Mucosa of descending colon (tissue), 3 donors: ENCODE data around the gene CCDC154. TPM values are rescaled to one million over a fixed set of nuclear protein-coding genes. Genes with fewer than 3 reads are reported as not detected.

Source experiments
- ATAC-seq: fragments of 200-7000 bp; cut with Tn5 transposase; one replicate; pipeline ENCODE4 v1.9.1; 2020; ENCODE audit warnings: mild to moderate bottlenecking, moderate library complexity
- DNase-seq, 3 donors: peaks; one replicate each; pipeline ENCODE4 v3.0.0-alpha.2; 2020
- H3K36me3 ChIP-seq: fragments of 200-600 bp; one replicate; pipeline ENCODE4 v1.8.0; 2021; ENCODE audit warnings: low read depth, mild to moderate bottlenecking
- H3K4me1 ChIP-seq: fragments of 200-600 bp; one replicate; pipeline ENCODE4 v1.8.0; 2021; ENCODE audit warnings: low read depth, mild to moderate bottlenecking
- H3K4me3 ChIP-seq: fragments of 200-600 bp; one replicate; pipeline ENCODE4 v1.8.0; 2021; ENCODE audit warnings: mild to moderate bottlenecking
- H3K9me3 ChIP-seq: fragments of 200-600 bp; one replicate; pipeline ENCODE4 v1.8.0; 2021; ENCODE audit warnings: mild to moderate bottlenecking
- intact Hi-C, 2 donors: fragments of 100-400 bp; cut with DNase I in 1 of 2; cut with micrococcal nuclease in 1 of 2; formaldehyde crosslinking; loops; one replicate each; pipeline versions ENCODE4 v1.11.0 to v1.11.1; 2022; cut with DNase I, micrococcal nuclease
- total RNA-seq, 3 donors: library from RNA; stranded (reverse); fragmentation: NEBNext Ultra II Directional in 2 of 3; extraction: Animal tissue kit (Norgen Biotek cat#: 25700) in 2 of 3; gene quantifications; one replicate each; pipeline versions ENCODE4 v1.2.1 to v1.2.4, GENCODE V29; 2021 to 2023
- TF ChIP-seq, protein P1 (sequence below): fragments of 200-600 bp; IDR thresholded peaks from one replicate; pipeline ENCODE4 v1.8.0; 2022; ENCODE audit warnings: antibody characterized with exemption, mild to moderate bottlenecking
- donor health status: DM: no; HTN: no; CAD: no; lungs with moderate emphysema.
- donor health status: DM: no; HTN: no; CAD: no.
- donor health status: DM: no; HTN: yes; CAD: no.

CCDC154 gene
- total RNA-seq, 3 donors from 2014 or later, result 0.43 to 2.4 (median 1.1) TPM

DNA sequence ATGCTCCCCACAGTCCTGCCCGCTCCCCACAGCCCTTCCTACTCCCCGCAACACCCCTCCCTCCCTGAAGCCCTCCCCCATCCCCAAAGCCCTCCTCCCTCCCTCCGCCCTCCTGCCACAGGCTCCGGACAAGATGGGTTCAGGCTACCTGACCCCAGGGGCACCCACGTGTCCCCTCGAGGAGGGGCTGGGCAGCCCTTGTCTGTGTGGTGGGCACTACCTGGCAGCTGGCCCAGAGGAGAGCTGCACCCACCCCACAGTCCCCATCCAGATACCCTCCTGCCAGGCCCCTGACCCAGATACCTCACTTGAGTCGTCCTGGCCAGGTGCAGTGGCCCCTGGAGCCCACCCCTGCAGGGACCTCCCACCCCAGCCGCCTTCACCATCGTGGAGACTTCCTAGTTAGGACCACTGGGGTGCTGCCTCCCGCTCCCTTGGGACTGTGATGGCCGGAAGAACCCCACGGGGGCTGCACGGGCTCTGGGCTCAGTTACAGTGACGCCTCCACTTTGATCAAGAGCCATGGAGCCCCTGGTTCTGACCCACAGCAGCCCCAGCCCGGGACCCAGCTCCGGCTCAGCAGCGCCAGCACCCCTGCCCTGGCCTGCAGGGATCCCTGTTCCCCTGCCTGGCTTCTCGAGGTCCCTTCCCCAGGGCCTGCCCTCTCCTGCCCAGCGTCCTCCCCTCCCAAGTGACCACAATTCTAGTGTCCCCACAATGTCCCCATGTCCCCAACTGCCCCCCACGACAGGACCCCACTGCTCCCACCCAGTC lies 12.7 kb downstream of the CCDC154 start:
- intact Hi-C loops, result no loop called here
- H3K4me1 ChIP-seq, result no peaks in the 10 kb centered on the region
- TF ChIP-seq, protein P1, sequence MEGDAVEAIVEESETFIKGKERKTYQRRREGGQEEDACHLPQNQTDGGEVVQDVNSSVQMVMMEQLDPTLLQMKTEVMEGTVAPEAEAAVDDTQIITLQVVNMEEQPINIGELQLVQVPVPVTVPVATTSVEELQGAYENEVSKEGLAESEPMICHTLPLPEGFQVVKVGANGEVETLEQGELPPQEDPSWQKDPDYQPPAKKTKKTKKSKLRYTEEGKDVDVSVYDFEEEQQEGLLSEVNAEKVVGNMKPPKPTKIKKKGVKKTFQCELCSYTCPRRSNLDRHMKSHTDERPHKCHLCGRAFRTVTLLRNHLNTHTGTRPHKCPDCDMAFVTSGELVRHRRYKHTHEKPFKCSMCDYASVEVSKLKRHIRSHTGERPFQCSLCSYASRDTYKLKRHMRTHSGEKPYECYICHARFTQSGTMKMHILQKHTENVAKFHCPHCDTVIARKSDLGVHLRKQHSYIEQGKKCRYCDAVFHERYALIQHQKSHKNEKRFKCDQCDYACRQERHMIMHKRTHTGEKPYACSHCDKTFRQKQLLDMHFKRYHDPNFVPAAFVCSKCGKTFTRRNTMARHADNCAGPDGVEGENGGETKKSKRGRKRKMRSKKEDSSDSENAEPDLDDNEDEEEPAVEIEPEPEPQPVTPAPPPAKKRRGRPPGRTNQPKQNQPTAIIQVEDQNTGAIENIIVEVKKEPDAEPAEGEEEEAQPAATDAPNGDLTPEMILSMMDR, result no peak
- H3K36me3 ChIP-seq, result no peaks in the 10 kb centered on the region
- ATAC-seq, result no peak
- no peak for DNase-seq
- no peak overlapping the region for H3K4me3 ChIP-seq
- H3K9me3 ChIP-seq, result no peaks in the 10 kb centered on the region

DNA sequence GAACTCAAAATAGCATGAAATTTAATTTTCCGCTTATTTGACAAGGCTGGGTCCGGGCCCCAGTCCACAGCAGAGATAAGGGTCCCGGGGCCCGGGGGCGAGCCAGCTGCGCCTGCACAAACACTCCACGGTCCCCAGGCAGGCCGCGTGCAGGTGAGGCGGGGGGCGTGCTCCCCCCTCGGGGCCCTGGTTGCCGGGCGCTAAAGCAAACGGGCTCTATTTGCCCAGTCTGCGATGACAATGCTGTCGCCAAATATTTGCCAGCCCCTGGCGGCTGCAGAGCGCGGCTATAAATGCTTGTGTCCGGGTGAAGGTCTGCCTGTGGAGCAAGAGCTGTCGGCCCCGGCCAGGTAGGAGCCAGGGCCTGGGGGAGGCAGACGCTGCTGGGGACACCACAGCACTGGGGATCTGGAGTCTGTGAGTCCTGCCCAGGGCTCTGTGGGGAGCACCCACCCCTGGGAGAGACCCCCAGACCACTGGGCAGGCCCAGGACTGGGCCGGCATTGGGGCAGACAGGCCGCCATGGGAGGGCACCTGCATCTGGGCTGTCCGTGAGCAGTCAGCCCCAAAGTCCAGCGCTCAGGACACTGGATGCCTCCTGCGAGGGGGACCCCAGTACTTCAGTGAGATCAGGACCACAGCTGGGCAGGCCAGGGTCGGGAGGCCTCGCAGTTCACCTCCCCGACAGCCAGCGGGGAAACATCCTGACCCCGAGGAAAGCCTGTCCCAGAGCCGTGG lies 13.4 kb downstream of the CCDC154 start, which contains the start of gene PERCC1:
Gene PERCC1, plus strand, starts transcription at position 320 of the 738 bp plus-strand sequence. CDS start 1,516 bp downstream, outside the sequence.
- H3K36me3 ChIP-seq, result no peaks in the 10 kb centered on the region
- DNase-seq (no peak), ATAC-seq (peak; percentile 43)
- TF ChIP-seq, protein P1, result no peak
- intact Hi-C loops, result no loop called here
- H3K4me1 ChIP-seq, result no peaks in the 10 kb centered on the region
- H3K9me3 ChIP-seq, result no peaks in the 10 kb centered on the region
- H3K4me3 ChIP-seq, result no peak within 1 kb of the TSS

DNA sequence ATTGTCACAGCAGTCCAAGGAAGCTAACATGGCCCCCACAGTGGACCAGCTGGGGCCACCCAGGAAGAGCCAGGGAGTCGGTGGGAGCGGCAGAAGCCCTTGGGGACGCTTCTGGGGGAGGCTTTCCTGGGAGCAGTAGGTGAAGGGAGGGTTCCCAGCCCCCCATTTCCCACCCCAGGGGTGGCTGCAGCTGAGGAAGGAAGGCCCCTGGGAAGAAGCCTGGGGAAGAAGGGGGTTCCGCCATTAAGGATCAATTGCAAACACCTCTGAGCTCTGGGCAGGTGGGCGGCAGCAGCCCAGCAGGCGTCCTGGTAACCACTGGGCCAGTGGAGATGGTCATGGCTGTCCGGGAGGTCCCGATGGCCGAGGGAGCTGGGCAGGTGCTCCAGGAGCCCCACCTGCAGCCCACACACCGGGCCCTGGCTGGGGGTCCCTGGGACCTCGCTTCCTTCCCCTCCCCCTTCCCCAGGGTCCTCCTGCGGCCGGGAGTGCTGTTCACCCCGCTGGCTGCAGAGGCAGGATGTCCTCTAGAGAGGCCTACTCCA lies 14.1 kb downstream of the CCDC154 start:
- no peak overlapping the region for H3K4me3 ChIP-seq
- H3K36me3 ChIP-seq, result no peaks in the 10 kb centered on the region
- TF ChIP-seq, protein P1, result no peak
- no peaks in the 10 kb centered on the region for H3K4me1 ChIP-seq
- DNase-seq (no peak), ATAC-seq (no peak)
- H3K9me3 ChIP-seq, result no peaks in the 10 kb centered on the region
- intact Hi-C loops, result no loop called here

DNA sequence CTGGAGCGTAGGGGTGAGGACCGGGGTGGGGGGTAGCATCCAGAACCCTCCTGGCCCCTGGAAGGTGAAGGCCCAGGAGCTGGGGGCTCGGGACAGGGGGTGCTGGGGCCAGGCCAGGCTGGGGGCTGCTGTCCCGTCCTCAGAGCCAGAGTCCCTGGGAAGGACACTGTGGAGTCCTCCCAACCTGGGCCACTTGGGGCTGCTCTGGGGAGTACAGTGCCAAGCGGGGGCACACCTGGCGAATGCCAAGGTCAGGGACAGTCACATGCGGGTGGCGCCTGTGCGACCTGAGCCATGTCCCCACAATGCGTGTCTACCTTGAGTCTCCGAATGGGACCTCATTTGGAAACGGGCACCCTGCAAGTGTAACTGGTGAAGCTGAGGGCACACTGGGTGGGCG lies 14.7 kb downstream of the CCDC154 start:
- ATAC-seq, result no peak
- intact Hi-C loops, result no loop called here
- H3K4me3 ChIP-seq, result no peak overlapping the region

DNA sequence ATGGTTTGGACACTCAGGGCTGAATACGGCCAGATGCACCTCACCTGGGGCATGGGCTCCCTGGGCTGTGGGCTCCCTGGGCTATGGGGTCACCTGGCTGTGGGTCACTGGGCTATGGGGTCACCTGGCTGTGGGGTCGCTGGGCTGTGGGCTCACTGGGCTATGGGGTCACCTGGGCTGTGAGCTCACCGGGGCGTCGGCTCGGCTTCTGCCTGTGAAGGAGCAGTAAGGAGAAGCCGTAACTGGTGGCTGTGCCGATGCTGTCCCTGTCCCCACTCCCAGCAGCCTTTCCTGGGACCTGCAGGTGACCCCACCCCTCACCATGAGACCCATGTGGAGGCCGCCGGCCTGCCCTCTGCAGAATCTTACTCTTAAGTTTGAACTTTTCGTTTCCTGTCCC lies 15.3 kb downstream of the CCDC154 start:
- Histone ChIP-seq H3K4me1 (no peaks in the 10 kb centered on the region), H3K9me3 (no peaks in the 10 kb centered on the region), H3K36me3 (no peaks in the 10 kb centered on the region), H3K4me3 (no peak overlapping the region)
- TF ChIP-seq, protein P1, result no peak
- no peak for DNase-seq
- intact Hi-C loops, result no loop called here
- no peak for ATAC-seq

More for the DNA sequence above, 14.7 kb downstream of the CCDC154 start:
- DNase-seq, result no peak
- no peaks in the 10 kb centered on the region for H3K4me1 ChIP-seq
- no peaks in the 10 kb centered on the region for H3K36me3 ChIP-seq
- TF ChIP-seq, protein P1, result no peak
- H3K9me3 ChIP-seq, result no peaks in the 10 kb centered on the region
